HG03442 (cell line): ENCODE measurements around the gene PDE3A.

Experiments
- ATAC-seq: cut with Tn5 transposase; IDR thresholded peaks from one replicate; pipeline ENCODE4 v1.9.1; 2021; ENCODE audit warnings: mild to moderate bottlenecking, moderate library complexity; ENCODE audit not compliant: unreplicated experiment

The PDE3A gene

DNA sequence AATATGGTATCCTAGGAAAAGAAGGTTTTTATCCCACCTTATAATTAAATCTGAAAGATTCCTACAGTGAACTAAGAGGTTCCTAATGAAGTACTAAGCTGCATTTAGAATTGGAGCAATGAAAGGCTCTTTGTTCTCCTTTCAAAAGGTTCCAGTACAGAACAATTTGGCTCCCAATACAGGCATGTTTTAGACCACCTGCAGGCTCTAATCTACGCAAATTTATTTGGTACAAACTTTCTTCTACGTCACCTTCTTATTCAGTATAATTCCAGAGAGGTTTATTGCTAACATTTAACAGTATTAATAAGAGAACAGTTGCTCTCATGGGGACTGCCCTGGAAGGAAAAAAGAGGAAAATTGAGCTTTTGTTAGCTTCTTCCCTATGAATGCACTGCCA lies 289.2 kb downstream of the PDE3A start:
- ATAC-seq = no peak

DNA sequence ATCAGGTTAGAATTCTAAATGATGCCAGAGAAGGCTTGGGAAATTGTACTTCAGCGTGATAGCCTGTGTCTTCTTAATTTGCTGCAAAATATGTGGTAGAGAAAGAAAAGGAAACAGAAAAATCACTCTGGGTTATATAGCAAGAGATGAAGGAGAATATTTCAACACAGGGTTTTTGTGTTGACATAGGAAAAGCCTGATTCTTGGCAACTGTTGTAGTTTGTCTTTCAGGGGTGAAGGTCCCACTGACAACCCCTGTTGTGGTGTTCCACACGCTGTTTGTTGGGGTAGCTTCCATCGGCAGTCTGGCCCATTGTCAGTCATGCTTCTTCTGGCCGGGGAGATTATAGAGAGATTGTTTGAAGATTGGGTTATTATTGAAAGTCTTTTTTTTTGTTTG lies 313.0 kb downstream of the PDE3A start:
- ATAC-seq = no peak

- no peak for ATAC-seq
Observed at GRCh38 chr12:20695232-20695631, 326.9 kb downstream of the PDE3A start, which contains the start of gene SLCO1C1. Gene SLCO1C1 (plus strand): TSS chr12:20695332. CDS start chr12:20699577, 4,245 bp downstream.

GRCh38 chr12:20696181-20696905 lies 328.0 kb downstream of the PDE3A start:
- no peak for ATAC-seq

DNA sequence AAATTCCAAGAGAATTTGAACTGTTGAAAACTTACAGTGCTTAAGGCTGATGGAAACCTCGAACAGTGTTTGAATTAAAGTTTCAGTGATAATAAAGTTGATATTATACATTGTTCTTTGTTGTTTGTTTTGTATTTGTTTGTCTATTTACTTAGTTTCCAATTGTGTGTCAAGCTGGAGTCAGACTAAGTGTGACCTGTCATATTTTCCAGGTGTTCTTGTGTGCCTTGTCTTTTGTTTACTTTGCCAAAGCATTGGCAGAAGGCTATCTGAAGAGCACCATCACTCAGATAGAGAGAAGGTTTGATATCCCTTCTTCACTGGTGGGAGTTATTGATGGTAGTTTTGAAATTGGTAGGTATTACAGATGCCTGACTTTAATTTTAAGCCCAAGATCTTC lies 332.8 kb downstream of the PDE3A start:
- ATAC-seq = no peak

GRCh38 chr12:20704860-20705259 lies 336.5 kb downstream of the PDE3A start:
- no peak for ATAC-seq

DNA sequence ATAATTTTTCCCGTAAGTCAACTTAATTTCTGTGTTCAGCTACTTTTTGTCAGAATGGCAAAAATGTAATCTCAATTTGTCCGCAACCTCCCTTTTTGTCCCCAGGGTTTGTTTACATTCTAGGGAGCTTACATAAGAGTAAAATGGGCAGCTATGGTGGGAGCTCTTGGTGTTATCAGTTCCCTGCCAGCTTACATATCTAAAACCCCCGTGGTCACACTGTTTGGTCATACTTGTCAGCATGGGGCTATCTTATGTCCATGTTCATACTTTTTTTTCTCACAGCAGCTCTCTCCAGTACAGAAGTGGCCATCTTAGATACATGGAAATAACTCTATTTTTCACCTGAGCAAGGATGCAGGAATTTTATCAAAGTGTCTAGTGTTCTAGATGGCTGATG lies 343.5 kb downstream of the PDE3A start:
- ATAC-seq = no peak

GRCh38 chr12:20716037-20716436 lies 347.7 kb downstream of the PDE3A start:
- ATAC-seq = no peak

DNA sequence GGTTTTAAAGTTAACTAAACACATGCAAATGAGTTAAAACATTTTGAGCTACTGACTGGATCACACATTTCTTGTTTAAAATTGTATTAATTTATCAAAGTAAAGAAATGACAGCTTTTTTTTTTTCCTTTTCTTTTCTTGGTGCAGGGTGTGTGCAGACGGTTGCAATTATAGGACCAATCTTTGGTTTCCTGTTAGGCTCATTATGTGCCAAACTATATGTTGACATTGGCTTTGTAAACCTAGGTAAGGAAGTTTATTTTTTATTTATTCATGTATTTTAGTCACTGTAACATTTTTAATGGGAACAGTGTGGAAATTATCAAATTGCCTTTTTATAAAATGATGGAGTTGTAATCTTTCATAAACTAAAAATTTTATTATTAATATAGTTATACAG lies 348.6 kb downstream of the PDE3A start:
- ATAC-seq = no peak

- no peak for ATAC-seq
Observed at GRCh38 chr12:20718294-20718693, 350.0 kb downstream of the PDE3A start.

DNA sequence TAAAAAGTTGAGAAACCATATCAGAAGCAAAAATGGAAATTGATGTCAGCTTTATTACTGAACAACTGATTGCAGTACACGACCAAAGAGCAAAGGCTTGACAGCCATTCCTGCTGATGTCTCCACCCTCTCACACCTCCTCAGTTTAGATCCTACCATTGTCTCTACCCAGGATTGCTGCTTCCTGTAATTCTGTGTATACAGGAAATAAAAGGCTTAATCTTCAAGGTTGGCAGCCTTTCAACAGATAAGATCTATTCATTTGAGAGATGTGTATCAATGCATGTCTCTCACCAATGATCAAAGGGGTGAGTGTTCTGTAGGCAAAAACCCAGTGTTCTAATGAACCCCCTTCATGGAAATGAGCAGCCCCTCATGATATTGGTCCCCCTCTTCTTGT lies 353.8 kb downstream of the PDE3A start:
- no peak for ATAC-seq

GRCh38 chr12:20731274-20731673 lies 362.9 kb downstream of the PDE3A start:
- ATAC-seq = no peak
